HS-5 (cell line): ENCODE data around the gene ZNF516.

Experiments used
- DNase-seq: peaks from one replicate; pipeline ENCODE4 v3.0.0-alpha.2; 2012; ENCODE audit warnings: low read depth

ZNF516 gene

GRCh38 chr18:76441668-76442412, 53.2 kb downstream of the ZNF516 start:
- DNase-seq, result no peak

- DNase-seq, result no peak
Measured at GRCh38 chr18:76441002-76441667, 53.9 kb downstream of the ZNF516 start.

- no peak for DNase-seq
Measured at GRCh38 chr18:76437910-76438309, 57.1 kb downstream of the ZNF516 start.

GRCh38 chr18:76437011-76437410, 58.0 kb downstream of the ZNF516 start:
- DNase-seq, result no peak

- DNase-seq, result no peak
Measured at GRCh38 chr18:76436342-76436741, 58.7 kb downstream of the ZNF516 start.

- DNase-seq, result no peak
Measured at GRCh38 chr18:76435316-76435989, 59.6 kb downstream of the ZNF516 start.

GRCh38 chr18:76434452-76434851, 60.6 kb downstream of the ZNF516 start:
- DNase-seq, result no peak

- no peak for DNase-seq
Measured at GRCh38 chr18:76433788-76434187, 61.3 kb downstream of the ZNF516 start.

GRCh38 chr18:76432970-76433767, 61.9 kb downstream of the ZNF516 start:
- no peak for DNase-seq

- no peak for DNase-seq
Measured at GRCh38 chr18:76432274-76432755, 62.7 kb downstream of the ZNF516 start.

- no peak for DNase-seq
Measured at GRCh38 chr18:76431437-76432273, 63.4 kb downstream of the ZNF516 start.

- no peak for DNase-seq
Measured at GRCh38 chr18:76430636-76431035, 64.4 kb downstream of the ZNF516 start.

GRCh38 chr18:76429262-76430126, 65.5 kb downstream of the ZNF516 start:
- no peak for DNase-seq

- DNase-seq, result no peak
Measured at GRCh38 chr18:76428396-76429261, 66.4 kb downstream of the ZNF516 start.

- DNase-seq, result no peak
Measured at GRCh38 chr18:76426737-76427305, 68.2 kb downstream of the ZNF516 start.

- DNase-seq, result no peak
Measured at GRCh38 chr18:76425146-76426131, 69.6 kb downstream of the ZNF516 start.

GRCh38 chr18:76422838-76423237, 72.2 kb downstream of the ZNF516 start:
- no peak for DNase-seq

- DNase-seq, result no peak
Measured at GRCh38 chr18:76422121-76422520, 72.9 kb downstream of the ZNF516 start.
